ENCODE measurements around the gene CLEC6A.

DNA sequence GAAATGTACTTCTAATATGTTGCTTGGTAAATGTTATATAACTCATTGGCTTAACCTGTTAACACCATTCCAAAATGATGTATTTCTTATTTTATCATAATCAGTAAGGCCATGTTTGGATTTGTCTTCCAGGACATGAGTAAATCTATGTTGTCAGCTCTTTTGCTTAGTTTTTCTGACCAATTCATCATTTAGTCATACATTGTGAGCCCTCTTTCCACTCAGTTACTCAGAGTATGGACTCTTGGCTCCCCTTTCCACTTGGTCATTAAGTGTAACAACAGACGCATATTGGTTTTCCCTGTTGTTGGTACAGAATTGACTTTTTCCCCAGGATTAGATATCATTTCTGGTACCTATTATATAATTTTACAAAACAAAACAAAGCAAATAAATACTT, 48.6 kb downstream of the CLEC6A start:
- TF ChIP-seq, protein P1, sequence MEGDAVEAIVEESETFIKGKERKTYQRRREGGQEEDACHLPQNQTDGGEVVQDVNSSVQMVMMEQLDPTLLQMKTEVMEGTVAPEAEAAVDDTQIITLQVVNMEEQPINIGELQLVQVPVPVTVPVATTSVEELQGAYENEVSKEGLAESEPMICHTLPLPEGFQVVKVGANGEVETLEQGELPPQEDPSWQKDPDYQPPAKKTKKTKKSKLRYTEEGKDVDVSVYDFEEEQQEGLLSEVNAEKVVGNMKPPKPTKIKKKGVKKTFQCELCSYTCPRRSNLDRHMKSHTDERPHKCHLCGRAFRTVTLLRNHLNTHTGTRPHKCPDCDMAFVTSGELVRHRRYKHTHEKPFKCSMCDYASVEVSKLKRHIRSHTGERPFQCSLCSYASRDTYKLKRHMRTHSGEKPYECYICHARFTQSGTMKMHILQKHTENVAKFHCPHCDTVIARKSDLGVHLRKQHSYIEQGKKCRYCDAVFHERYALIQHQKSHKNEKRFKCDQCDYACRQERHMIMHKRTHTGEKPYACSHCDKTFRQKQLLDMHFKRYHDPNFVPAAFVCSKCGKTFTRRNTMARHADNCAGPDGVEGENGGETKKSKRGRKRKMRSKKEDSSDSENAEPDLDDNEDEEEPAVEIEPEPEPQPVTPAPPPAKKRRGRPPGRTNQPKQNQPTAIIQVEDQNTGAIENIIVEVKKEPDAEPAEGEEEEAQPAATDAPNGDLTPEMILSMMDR (IDR thresholded peaks at IDR 0.05), result no peak
- no peak for TF ChIP-seq EZH2 (IDR thresholded peaks at IDR 0.05)

Measured in neural progenitor cell (in vitro differentiated cells).